GM12878 (cell line): ENCODE data around the gene OGFOD3. TPM values are rescaled to one million over a fixed set of nuclear protein-coding genes. Genes with fewer than 3 reads are reported as not detected.

Source experiments
- BCL11A ChIP-seq: IDR thresholded peaks from 2 replicates; pipeline ENCODE4 v1.6.1; 2011; ENCODE audit warnings: low read depth, low read length
- E4F1 ChIP-seq: fragments of 450-650 bp; IDR thresholded peaks from 2 replicates; pipeline ENCODE4 v1.6.1; 2018; ENCODE audit warnings: borderline replicate concordance, mild to moderate bottlenecking; ENCODE audit not compliant: partially characterized antibody
- IRF4 ChIP-seq: IDR thresholded peaks from 2 replicates; pipeline ENCODE4 v1.6.1; 2011; ENCODE audit warnings: low read depth, low read length
- IRF5 ChIP-seq: fragments of 450-650 bp; IDR thresholded peaks from 2 replicates; pipeline ENCODE4 v1.6.1; 2017; ENCODE audit warnings: borderline replicate concordance
- KLF5 ChIP-seq: fragments of 450-650 bp; IDR thresholded peaks from 2 replicates; pipeline ENCODE4 v1.6.1; 2014; ENCODE audit warnings: mild to moderate bottlenecking; ENCODE audit not compliant: partially characterized antibody
- POLR2AphosphoS2 ChIP-seq: IDR thresholded peaks from 2 replicates; pipeline ENCODE4 v1.6.1; 2011; ENCODE audit warnings: low read depth, mild to moderate bottlenecking, low read length, improper control_type of control experiment, moderate library complexity
- RCOR1 ChIP-seq: conservative IDR thresholded peaks from 2 replicates; pipeline ENCODE4 v1.6.1; 2012; ENCODE audit warnings: low read depth, low read length, improper control_type of control experiment
- SIX5 ChIP-seq: IDR thresholded peaks from 2 replicates; pipeline ENCODE4 v1.6.1; 2011; ENCODE audit warnings: mild to moderate bottlenecking, low read depth, low read length, moderate library complexity; ENCODE audit not compliant: severe bottlenecking
- SUPT20H ChIP-seq: IDR thresholded peaks from 2 replicates; pipeline ENCODE4 v1.6.1; 2011; ENCODE audit warnings: low read depth, mild to moderate bottlenecking, low read length, moderate library complexity, borderline replicate concordance; ENCODE audit not compliant: control insufficient read depth
- polyA plus RNA-seq, 11 experiments: library from polyadenylated mRNA; depleted of rRNA in 4 of 11; unstranded in 6 of 11; stranded (reverse) in 5 of 11; fragments of >200 nt; fragmentation: Nextera tagmentation in 4 of 11; fragmentation: Illumina TruSeq in 1 of 11; extraction: Ambion mirVana in 4 of 11; extraction: Trizol in 1 of 11; gene quantifications; 1 replicate in 1 of 11; 2 replicates in 10 of 11; pipeline versions ENCODE4 v1.2.1 to v1.2.3, GENCODE V29; 2011 to 2016; ENCODE audit warnings: inconsistent platforms in 2 of 11, missing spikeins in 2 of 11, low read depth in 1 of 11
- total RNA-seq, 4 experiments: library from RNA; depleted of rRNA in 3 of 4; stranded (reverse); fragments of >200 nt in 3 of 4; fragmentation: Illumina TruSeq in 1 of 4; extraction: Trizol in 1 of 4; gene quantifications; 2 replicates each; pipeline versions ENCODE4 v1.2.1 to v1.2.3, GENCODE V29; 2013 to 2021

The OGFOD3 gene
- total and polyA plus RNA-seq, 10 of the 15 experiments (the other 5 are each of a cell fraction or from before 2014, with no cell fraction given), result 0.48 to 28.4 (median 18.3) TPM

- TF ChIP-seq E4F1 (no peak), BCL11A (no peak), RCOR1 (no peak), IRF4 (no peak), IRF5 (no peak), POLR2AphosphoS2 (no peak), SUPT20H (no peak), KLF5 (no peak), SIX5 (no peak)
Observed at GRCh38 chr17:82374626-82375331, 43.6 kb downstream of the OGFOD3 start (continued).
